WERI-Rb-1 (cell line): Measurements from ENCODE around the gene CHCHD1.

Experiments used
- DNase-seq: peaks from one replicate; pipeline ENCODE4 v3.0.0-alpha.2; 2020
- H3K27ac ChIP-seq: fragments of 250-450 bp; sonication (Bioruptor Pico); 2 replicates; pipeline ENCODE4 v1.5.1; 2020; ENCODE audit warnings: mild to moderate bottlenecking, moderate library complexity
- H3K27me3 ChIP-seq: fragments of 250-450 bp; sonication (Bioruptor Pico); 2 replicates; pipeline ENCODE4 v1.5.1; 2021; ENCODE audit warnings: mild to moderate bottlenecking, low read depth, moderate library complexity; ENCODE audit not compliant: insufficient read depth, severe bottlenecking
- H3K36me3 ChIP-seq: fragments of 250-450 bp; sonication (Bioruptor Pico); 2 replicates; pipeline ENCODE4 v1.5.1; 2020; ENCODE audit warnings: mild to moderate bottlenecking, moderate library complexity
- H3K4me3 ChIP-seq: 2 replicates; pipeline ENCODE4 v1.5.1; 2011; ENCODE audit warnings: low read depth, mild to moderate bottlenecking, control low read depth, low read length
- H3K9me3 ChIP-seq: fragments of 250-450 bp; sonication (Bioruptor Pico); 2 replicates; pipeline ENCODE4 v1.5.1; 2021; ENCODE audit warnings: mild to moderate bottlenecking, moderate library complexity; ENCODE audit not compliant: severe bottlenecking
- TF ChIP-seq, protein P1 (sequence below): IDR thresholded peaks from 2 replicates; pipeline ENCODE4 v1.5.1; 2011; ENCODE audit warnings: low read depth, mild to moderate bottlenecking, control low read depth, inconsistent platforms, low read length

CHCHD1 gene

DNA sequence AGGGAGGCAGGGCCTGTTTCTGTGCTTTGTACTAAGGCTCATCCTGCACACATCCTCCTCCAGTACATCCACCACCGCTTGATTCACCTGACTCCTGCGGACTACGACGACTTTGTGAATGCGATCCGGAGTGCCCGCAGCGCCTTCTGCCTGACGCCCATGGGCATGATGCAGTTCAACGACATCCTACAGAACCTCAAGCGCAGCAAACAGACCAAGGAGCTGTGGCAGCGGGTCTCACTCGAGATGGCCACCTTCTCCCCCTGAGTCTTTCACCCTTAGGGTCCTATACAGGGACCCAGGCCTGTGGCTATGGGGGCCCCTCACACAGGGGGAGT, 19.4 kb downstream of the CHCHD1 start:
- no peak overlapping the region for H3K4me3 ChIP-seq
- TF ChIP-seq, protein P1, sequence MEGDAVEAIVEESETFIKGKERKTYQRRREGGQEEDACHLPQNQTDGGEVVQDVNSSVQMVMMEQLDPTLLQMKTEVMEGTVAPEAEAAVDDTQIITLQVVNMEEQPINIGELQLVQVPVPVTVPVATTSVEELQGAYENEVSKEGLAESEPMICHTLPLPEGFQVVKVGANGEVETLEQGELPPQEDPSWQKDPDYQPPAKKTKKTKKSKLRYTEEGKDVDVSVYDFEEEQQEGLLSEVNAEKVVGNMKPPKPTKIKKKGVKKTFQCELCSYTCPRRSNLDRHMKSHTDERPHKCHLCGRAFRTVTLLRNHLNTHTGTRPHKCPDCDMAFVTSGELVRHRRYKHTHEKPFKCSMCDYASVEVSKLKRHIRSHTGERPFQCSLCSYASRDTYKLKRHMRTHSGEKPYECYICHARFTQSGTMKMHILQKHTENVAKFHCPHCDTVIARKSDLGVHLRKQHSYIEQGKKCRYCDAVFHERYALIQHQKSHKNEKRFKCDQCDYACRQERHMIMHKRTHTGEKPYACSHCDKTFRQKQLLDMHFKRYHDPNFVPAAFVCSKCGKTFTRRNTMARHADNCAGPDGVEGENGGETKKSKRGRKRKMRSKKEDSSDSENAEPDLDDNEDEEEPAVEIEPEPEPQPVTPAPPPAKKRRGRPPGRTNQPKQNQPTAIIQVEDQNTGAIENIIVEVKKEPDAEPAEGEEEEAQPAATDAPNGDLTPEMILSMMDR, result no peak
- H3K9me3 ChIP-seq, result no peaks in the 10 kb centered on the region
- peaks cover 76% of the 10 kb centered on the region for H3K36me3 ChIP-seq
- H3K27ac ChIP-seq, result no peak overlapping the region
- no peaks in the 10 kb centered on the region for H3K27me3 ChIP-seq
- DNase-seq, result no peak

DNA sequence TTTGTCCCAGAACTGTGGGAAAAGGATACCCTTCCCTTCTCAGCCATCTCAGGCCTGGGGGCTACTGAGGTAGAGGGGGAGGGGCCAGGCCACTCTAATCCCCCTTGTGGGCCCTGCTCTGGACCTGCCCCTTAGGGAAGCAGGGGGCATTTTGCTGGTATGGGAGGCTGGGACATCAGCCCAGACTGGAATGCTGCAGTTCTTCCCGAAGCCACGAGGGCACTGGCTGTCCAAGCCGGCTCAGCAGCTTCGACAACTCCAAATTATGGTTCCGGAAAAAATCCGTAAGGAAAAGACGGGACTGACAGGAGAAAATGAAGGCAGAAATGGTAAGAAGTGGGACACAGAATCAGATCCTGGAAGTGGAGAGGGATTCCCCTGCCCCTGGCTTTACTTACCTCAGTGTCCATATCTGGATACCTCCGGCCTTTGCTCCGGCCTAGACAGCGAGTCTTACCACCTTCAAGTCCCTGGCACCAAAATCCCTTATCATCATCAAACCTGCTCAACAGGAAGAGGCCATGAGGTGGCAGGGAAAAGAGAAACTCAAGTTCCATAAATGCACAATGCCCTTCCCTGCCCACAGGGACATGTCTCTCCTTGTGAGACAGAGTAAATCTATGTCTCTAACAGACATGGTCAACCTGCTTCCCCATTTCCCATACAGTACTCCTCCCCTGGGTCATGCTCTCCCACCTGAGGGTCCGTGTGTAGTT, 20.6 kb downstream of the CHCHD1 start:
- H3K27me3 ChIP-seq, result no peaks in the 10 kb centered on the region
- no peaks in the 10 kb centered on the region for H3K9me3 ChIP-seq
- DNase-seq, result no peak
- H3K4me3 ChIP-seq, result no peak overlapping the region
- no peak overlapping the region for H3K27ac ChIP-seq
- TF ChIP-seq, protein P1, result 0 out of 2 replicates have a peak, but pooled peaks have one; percentile 1
- H3K36me3 ChIP-seq, result peaks cover 76% of the 10 kb centered on the region

DNA sequence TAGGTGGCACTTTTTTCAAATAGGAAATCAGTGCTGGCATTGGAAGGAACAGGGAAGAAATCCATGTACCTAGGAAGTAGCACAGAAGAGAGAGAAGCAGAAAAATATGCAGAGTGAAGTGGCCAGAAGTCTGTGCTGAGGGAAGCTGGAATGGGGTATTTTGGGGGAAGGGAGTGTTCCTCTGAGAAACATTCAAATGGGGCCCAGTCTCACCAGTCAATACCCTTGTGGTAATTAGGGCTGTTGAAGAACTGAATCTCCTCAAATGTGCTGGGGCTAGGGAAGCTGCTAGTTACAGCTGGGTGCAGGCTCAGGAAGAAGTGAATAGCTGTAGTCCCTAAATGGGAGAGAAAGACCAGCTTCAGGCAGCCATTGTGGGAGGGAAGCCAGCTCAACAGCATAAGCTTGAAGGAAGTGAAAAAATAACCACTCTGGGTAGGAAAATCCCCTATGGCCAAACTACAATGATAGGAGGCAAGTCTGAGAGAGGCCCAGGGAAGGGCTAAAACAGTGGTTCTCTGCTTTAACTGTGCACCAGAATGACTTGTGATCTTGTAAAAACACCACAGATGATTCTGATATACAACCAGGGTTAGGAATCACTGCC, 21.9 kb downstream of the CHCHD1 start:
- no peaks in the 10 kb centered on the region for H3K27me3 ChIP-seq
- TF ChIP-seq, protein P1, result no peak
- H3K27ac ChIP-seq, result no peak overlapping the region
- DNase-seq, result no peak
- H3K4me3 ChIP-seq, result no peak overlapping the region
- H3K36me3 ChIP-seq, result peaks cover 63% of the 10 kb centered on the region
- no peaks in the 10 kb centered on the region for H3K9me3 ChIP-seq

DNA sequence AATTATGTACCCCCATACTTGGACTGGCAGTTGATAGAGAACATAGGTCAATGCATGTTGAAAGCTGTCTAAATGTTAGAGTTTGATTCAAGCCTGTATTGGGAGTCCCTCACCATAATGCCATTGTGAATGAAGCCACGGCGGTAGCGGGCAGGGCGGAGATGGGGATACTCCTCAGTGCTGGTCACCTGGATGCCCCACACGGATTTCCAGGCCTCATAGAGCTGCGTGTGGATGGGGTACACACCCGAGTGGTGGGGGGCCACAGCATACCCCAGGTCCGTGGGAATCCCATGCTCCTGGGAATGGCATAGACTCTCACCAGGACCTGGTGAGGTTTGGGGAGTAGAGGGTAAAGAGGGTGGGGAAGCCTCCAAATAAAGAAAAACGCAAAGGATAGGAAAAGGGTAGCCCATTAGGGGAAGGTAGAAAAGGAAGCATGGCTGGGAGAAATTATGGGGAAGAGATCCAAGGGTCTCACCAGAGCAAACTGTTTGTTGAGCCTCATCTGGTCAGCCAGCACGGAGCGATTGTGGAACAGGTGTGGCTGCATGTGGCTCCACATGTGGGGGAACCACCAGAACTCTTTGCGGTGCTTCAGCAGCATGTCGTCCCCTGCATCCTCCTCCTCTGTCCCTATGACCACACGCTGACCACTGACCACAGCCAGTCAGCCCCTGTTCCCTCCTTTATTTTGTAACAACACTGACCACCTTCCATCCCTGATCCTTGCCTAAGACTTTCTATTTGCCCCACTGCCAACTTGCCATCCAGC, 24.5 kb downstream of the CHCHD1 start:
- Histone ChIP-seq H3K27me3 (no peaks in the 10 kb centered on the region), H3K4me3 (no peak overlapping the region), H3K9me3 (no peaks in the 10 kb centered on the region), H3K27ac (no peak overlapping the region), H3K36me3 (peaks cover 50% of the 10 kb centered on the region)
- DNase-seq, result no peak
- TF ChIP-seq, protein P1, result no peak

DNA sequence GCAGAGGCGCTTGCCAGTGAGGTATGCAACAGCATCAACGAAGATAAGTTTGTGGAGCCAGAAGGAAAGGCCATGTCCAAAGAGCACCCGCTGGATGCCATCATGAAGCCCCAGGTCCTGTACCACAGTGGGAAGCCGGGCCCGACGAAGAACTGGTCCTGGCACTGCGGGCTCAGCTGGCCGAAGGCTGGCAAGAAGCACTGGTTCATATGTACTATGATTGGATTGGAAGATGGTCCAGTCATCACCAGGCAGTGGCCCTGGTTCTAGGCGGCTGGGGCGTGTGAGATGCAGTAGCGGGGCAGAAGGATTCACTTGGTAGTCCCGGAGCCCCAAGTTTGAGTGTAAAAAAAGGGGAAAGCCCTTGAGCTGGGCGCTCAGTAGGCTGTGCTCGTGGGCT, 25.6 kb downstream of the CHCHD1 start:
- Histone ChIP-seq H3K27me3 (no peaks in the 10 kb centered on the region), H3K36me3 (peaks cover 39% of the 10 kb centered on the region), H3K9me3 (no peaks in the 10 kb centered on the region), H3K4me3 (no peak overlapping the region), H3K27ac (no peak overlapping the region)
- no peak for DNase-seq
- TF ChIP-seq, protein P1, result no peak
